ENCODE data around the gene SH3BP2.

The SH3BP2 gene

GRCh38 chr4:2847302-2847871 is 54.5 kb downstream of the SH3BP2 start:
- DNase-seq (ENCODE audit: low spot score), result no peak
- Histone ChIP-seq H3K27me3 (ENCODE audit: insufficient read depth, poor library complexity, severe bottlenecking) (no peaks in the 10 kb centered on the region), H3K27ac (ENCODE audit: poor library complexity, severe bottlenecking) (no peak overlapping the region), H3K4me3 (ENCODE audit: severe bottlenecking) (no peak overlapping the region), H3K9me3 (ENCODE audit: severe bottlenecking) (no peaks in the 10 kb centered on the region), H3K36me3 (ENCODE audit: low read depth) (no peaks in the 10 kb centered on the region), H3K4me1 (ENCODE audit: insufficient read depth, poor library complexity, severe bottlenecking) (peaks cover 9% of the 10 kb centered on the region)
- no peak for TF ChIP-seq CTCF (IDR thresholded peaks at IDR 0.05; ENCODE audit: poor library complexity, severe bottlenecking)
- ATAC-seq (ENCODE audit: low read depth), result no peak

DNA sequence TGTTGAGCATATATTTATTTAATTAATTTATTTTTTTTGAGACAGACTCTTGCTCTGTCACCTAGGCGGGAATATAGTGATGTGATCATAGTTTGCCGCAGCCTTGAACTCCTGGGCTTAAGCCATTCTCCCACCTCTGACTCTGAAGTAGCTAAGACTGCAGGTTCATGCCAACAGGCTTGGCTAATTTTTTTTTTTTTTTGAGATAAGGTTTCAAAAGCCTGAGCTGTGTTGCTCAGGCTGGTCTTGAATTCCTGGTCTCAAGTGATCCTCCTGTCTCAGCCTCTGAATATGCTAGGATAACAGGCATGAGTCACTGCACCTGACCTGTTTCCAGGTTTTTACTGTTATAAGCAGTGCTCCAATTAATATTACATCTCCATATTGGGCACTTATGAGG is 55.6 kb downstream of the SH3BP2 start:
- DNase-seq (ENCODE audit: low spot score), result no peak
- H3K4me1 ChIP-seq (ENCODE audit: insufficient read depth, poor library complexity, severe bottlenecking), result peaks cover 9% of the 10 kb centered on the region
- H3K36me3 ChIP-seq (ENCODE audit: low read depth), result peaks cover 4% of the 10 kb centered on the region

DNA sequence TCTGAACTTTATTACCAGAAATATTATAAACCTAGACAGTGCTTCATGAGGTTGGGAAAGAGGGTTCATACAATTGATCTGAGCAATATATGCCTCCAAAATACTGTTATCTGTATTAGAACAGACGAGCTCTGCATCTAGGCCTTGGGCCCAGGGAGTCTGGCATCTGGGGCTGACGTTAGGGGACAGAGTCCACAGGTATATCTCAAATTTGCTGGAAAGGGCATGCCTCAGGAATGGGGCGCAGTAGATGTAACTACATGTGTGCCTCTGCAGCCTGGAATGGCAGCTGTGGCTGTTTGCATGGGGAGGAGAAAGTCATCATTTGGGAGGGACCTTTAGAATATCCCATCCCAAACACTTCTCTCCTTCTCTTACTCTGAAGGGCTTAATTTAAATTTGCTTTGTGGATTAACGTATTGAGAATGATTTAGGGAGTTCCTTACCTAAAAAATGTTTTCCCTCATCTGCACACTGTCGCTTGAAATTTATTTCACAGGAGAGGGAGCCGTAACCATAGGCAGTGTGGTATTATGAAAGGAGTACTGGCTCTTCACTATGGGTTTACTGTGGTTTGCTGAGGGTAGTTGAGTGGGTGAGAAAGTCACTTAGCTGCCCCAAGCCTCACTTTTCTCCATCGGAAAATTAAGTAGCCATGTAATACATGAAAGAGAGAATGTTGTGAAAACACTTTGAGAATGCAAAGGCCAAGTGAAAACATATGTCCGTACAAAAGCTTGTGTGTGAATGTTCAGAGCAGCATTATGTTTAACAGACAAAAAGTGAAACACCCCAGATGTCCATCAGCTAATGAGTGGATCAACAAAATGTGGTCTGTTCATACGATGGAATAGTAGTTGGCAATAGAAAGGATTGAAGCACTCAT is 56.6 kb downstream of the SH3BP2 start:
- DNase-seq (ENCODE audit: low spot score), result no peak
- peaks cover 9% of the 10 kb centered on the region for H3K4me1 ChIP-seq (ENCODE audit: insufficient read depth, poor library complexity, severe bottlenecking)
- H3K9me3 ChIP-seq (ENCODE audit: severe bottlenecking), result no peaks in the 10 kb centered on the region
- no peak for ATAC-seq (ENCODE audit: low read depth)
- no peak overlapping the region for H3K4me3 ChIP-seq (ENCODE audit: severe bottlenecking)
- no peak overlapping the region for H3K27ac ChIP-seq (ENCODE audit: poor library complexity, severe bottlenecking)
- no peak for TF ChIP-seq CTCF (IDR thresholded peaks at IDR 0.05; ENCODE audit: poor library complexity, severe bottlenecking)
- H3K36me3 ChIP-seq (ENCODE audit: low read depth), result peaks cover 15% of the 10 kb centered on the region
- no peaks in the 10 kb centered on the region for H3K27me3 ChIP-seq (ENCODE audit: insufficient read depth, poor library complexity, severe bottlenecking)

More for the DNA sequence above, 55.6 kb downstream of the SH3BP2 start:
- no peak for TF ChIP-seq CTCF (IDR thresholded peaks at IDR 0.05; ENCODE audit: poor library complexity, severe bottlenecking)
- ATAC-seq (ENCODE audit: low read depth), result no peak
- H3K27me3 ChIP-seq (ENCODE audit: insufficient read depth, poor library complexity, severe bottlenecking), result no peaks in the 10 kb centered on the region
- no peak overlapping the region for H3K4me3 ChIP-seq (ENCODE audit: severe bottlenecking)
- H3K27ac ChIP-seq (ENCODE audit: poor library complexity, severe bottlenecking), result no peak overlapping the region
- H3K9me3 ChIP-seq (ENCODE audit: severe bottlenecking), result no peaks in the 10 kb centered on the region

GRCh38 chr4:2850966-2851798 is 58.3 kb downstream of the SH3BP2 start:
- no peak overlapping the region for H3K4me3 ChIP-seq (ENCODE audit: severe bottlenecking)
- H3K27ac ChIP-seq (ENCODE audit: poor library complexity, severe bottlenecking), result no peak overlapping the region
- no peaks in the 10 kb centered on the region for H3K4me1 ChIP-seq (ENCODE audit: insufficient read depth, poor library complexity, severe bottlenecking)
- DNase-seq (ENCODE audit: low spot score), result no peak
- no peak for ATAC-seq (ENCODE audit: low read depth)
- no peaks in the 10 kb centered on the region for H3K27me3 ChIP-seq (ENCODE audit: insufficient read depth, poor library complexity, severe bottlenecking)
- peaks cover 23% of the 10 kb centered on the region for H3K36me3 ChIP-seq (ENCODE audit: low read depth)
- TF ChIP-seq CTCF (IDR thresholded peaks at IDR 0.05; ENCODE audit: poor library complexity, severe bottlenecking), result no peak
- no peaks in the 10 kb centered on the region for H3K9me3 ChIP-seq (ENCODE audit: severe bottlenecking)
